AG09309 (cell line): ENCODE measurements around the gene MGAT4C.

ENCODE experiments used
- DNase-seq: peaks from one replicate; pipeline ENCODE4 v3.0.0-alpha.2; 2010; ENCODE audit warnings: low read depth
- H3K4me3 ChIP-seq: 2 replicates; pipeline ENCODE4 v1.5.1; 2011; ENCODE audit warnings: mild to moderate bottlenecking, low read depth, low read length, moderate library complexity; ENCODE audit not compliant: control insufficient read depth
- CTCF ChIP-seq: IDR thresholded peaks from 2 replicates; pipeline ENCODE4 v1.5.1; 2011; ENCODE audit warnings: mild to moderate bottlenecking, low read depth, low read length, inconsistent platforms; ENCODE audit not compliant: insufficient read depth, control insufficient read depth; ENCODE audit errors: missing control alignments

MGAT4C gene

GRCh38 chr12:86257134-86257533, 943 bp upstream of the MGAT4C start:
- DNase-seq: no peak

GRCh38 chr12:86254399-86255107, 1.6 kb downstream of the MGAT4C start:
- no peak for DNase-seq
- no peak for TF ChIP-seq CTCF
- H3K4me3 ChIP-seq: no peak overlapping the region

More at GRCh38 chr12:86257134-86257533, 943 bp upstream of the MGAT4C start:
- no peak for TF ChIP-seq CTCF
- H3K4me3 ChIP-seq: no peak overlapping the region

- no peak overlapping the region for H3K4me3 ChIP-seq
- TF ChIP-seq CTCF: no peak
- no peak for DNase-seq
Observed at GRCh38 chr12:86249851-86250250, 6.3 kb downstream of the MGAT4C start.

- DNase-seq: no peak
- H3K4me3 ChIP-seq: no peak overlapping the region
- TF ChIP-seq CTCF: no peak
Observed at GRCh38 chr12:86249276-86249675, 6.9 kb downstream of the MGAT4C start.

- no peak for TF ChIP-seq CTCF
- no peak overlapping the region for H3K4me3 ChIP-seq
- no peak for DNase-seq
Observed at GRCh38 chr12:86247871-86248270, 8.3 kb downstream of the MGAT4C start.

GRCh38 chr12:86241600-86241999, 14.6 kb downstream of the MGAT4C start:
- no peak for DNase-seq
- TF ChIP-seq CTCF: no peak
- no peak overlapping the region for H3K4me3 ChIP-seq
